Eye (tissue), 1 donor: ENCODE measurements around the gene RBM6.
A peak's percentile ranks its signal among the peaks of the same experiment; 100 is the strongest.

Source experiments
- DNase-seq: peaks from one replicate; pipeline ENCODE4 v3.0.0-alpha.2; 2015

The RBM6 gene

DNA sequence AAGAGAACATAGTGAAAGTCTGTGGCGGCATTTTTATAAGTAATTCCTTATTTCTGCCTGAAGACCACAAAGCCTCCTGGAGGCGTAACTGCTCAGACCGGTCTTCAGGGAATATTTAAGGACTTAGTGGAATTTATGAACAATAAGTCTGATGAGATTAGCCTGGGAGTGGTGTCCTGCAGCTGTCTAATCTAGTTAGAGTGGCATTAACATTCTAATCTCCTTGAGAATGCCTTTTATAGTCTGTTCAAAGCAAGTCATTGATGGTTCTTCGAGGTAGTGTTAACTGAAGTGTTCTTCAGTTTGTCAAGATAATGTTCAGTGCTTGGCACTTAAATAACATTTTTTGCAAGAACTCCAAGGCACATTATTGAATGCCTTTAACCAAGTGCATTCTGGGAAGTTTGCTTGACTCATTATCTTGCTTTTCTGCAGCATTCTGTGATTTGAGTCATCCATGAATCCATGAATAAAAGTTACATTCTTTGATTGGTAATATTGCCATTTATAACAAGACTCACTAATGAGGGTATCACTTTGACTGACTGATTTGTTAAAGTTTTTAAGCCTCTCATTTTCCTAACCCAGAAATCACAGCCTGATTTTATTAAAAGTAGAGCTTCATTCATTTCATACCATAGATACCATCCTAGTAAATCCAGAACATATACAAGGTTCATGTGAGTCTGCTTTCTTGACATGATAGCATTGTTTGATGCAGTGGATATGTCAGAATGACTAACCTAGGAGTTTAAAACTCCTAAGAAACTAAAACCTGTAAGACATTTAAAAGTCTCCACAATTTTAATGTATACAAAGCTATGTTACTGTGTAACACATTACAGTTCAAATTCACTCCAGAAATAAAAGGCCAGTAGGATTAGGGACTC lies 161.3 kb downstream of the RBM6 start:
- DNase-seq: peak; percentile 22

DNA sequence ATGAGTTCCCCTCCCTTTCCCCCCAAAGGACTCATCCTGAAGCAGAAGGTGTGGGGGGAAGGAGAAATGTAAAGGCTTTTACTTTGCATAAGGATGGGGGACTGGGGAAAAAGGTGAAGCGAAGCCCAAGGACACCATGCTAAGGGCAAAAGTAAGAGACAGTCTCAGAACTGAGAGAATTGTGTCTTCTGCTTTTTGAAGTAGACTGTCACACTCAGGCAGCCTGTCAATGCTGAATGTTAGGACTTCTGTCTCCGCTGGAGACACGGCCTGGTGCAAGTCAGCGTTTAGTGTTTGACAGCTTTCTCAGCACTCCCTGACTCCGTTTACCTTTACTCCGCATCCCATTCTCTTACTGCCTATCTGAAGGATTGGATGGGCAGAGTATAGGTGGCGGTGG lies 162.6 kb downstream of the RBM6 start:
- DNase-seq: no peak

DNA sequence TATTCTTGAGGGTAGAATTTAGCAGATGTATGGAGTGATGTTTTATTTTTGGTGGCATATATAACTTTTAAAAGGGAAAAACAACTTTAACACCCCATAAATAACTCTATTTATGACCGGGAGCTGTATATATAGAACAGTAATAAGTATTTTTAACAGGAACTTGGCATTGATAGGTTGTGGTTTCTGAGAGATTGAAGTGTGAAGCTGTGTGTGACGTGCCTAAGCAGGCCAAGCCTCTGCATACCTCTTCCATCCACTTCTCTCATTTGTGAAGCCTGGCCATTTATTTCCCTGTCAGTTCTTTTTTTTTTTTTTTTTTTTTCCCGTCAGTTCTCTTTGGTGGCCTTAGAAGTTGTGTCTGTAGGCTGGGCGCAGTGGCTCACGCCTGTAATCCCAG lies 171.8 kb downstream of the RBM6 start:
- DNase-seq: no peak

DNA sequence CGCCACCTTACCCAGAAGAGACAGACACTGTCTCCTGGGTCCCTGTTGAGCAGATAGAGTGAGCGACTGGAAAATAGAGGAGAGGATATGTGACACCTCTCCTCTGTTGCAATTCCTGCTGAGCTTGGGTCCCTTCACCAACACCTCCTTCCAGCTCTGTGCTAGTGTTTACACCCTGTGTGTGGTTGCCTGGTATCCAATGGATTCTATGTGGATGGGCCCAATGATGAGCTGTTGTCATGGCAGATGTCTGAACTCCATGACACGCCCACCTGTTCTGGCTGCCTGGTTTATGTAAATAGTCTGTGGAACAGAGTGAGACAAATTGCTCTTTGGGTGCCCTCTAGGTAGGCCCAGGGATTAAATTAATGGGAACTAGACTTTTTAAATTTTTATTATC lies 172.5 kb downstream of the RBM6 start:
- DNase-seq: no peak

DNA sequence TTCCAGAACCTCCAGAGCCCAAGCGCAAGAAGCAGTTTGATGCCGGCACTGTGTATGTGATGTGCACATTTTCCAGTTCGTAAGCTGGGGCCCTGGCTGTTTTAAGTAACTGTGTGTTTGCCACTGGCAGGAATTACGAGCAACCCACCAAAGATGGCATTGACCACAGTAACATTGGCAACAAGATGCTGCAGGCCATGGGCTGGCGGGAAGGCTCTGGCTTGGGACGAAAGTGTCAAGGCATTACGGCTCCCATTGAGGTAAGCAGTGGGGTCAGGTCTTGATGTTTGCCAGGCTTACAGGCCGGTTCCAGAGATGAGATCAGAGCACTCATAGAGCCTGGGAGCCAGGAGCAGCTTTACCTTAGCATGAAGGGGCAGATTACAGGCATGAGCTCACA lies 177.2 kb downstream of the RBM6 start:
- DNase-seq: no peak

DNA sequence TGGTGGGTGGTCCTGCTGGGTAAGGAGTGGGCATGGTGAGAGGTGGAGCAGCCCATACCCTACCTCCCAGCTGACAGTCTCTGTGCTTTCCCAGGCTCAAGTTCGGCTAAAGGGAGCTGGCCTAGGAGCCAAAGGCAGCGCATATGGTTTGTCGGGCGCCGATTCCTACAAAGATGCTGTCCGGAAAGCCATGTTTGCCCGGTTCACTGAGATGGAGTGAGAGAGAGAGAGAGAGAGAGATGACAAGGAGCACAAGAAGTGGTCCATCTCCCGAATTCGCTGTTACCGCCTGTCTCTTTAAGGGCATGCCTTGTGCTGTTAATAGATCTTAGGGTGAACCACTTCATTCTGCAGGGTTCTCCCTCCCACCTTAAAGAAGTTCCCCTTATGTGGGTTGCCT lies 178.3 kb downstream of the RBM6 start:
- no peak for DNase-seq

DNA sequence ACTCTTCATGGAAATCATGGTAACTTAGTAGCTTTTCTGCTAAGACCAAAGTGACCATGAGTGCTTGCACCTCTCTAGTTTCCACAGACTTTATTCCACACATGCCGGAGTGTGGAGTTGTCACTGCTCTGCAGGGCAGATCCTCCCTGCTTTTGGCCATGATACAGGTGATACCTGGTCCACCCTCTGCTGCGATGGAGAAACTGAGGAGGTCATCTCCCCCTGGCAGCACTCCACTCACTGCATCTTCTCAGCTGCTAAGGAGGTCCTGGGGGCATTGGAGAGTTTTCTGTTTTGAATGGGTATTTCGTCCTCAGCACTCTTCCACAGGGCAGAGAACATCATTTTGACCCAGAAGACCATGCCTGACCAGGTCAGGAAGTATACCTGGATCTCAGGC lies 179.8 kb downstream of the RBM6 start:
- DNase-seq: no peak

DNA sequence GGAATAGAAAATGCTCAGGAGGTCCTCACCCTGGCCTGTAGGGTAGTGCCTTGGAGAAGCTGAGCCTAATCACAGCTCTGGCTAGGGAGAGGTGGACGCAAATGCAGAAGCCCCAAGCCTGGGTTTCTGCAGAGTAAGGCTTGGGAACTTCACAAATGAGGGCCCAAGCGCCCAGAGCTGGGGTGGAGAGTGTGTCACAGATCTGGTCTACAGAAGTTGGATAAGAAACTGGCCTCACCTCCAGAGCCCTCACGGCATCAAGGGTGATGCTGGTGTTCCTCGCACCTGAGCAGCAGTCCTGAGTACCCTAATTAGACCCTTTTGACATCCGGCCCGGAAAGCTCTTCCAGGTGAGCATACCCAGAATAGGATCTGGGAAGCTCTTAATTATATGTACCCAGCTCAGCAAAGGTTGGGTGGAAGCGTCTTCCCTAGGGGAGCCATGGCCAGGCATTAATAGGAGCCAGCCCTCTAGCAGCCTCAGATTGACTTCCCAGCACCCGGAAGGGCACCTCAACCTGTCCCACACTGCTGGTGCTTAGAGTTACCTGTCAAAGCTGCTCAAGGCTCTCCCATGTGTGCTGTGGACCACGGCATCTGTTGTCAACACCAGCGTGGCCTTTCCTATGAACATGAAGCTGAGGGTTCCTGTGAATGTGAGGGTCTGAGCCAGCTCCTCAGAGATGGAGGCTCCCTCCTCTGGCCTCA lies 180.6 kb downstream of the RBM6 start:
- no peak for DNase-seq

DNA sequence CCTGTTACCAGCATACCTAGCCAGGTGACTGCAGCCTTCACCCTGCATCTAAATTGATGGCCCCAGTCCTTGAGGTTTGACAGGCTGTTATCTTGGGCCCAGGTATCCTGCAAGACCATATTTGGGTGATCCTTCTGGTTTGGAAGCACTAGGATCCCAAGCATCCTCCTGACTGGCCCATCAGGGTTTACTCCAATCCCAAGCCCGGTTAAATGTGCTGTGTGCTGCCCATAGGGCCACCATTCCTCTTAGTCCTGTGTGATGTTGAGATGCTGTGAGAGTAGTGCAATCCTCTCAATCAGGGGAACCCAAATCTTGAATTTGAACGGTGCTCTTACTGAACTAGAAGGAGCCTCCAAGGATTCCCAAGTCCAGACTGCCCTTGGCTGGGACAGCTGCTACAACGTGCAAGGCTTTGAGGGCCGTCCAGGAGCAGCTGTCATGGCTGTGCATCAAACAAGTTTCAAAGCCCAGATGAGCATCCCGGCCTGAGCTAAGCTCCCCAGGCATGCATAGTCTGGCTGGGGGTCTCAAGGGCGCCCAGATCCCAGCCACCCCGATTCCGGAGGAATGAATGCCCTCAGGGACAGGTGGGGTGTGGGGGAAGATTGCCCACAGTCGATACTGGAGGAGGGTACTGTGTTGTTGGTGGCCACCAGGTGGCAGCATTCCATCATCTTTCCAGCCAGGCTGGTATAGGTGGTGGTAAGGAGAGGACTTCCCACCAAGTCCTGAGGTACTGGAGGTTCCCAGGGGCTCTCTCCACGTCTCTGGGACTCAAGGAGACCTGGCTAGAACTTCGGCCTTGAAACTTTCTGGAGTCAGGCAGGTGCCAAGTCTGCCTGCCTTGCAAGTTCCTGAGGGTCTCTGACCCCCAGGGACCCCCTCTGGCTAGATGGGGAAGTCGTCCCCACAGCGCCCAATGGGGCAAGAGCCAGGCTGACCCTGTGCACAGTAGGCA lies 181.4 kb downstream of the RBM6 start:
- peak; percentile 94 for DNase-seq

DNA sequence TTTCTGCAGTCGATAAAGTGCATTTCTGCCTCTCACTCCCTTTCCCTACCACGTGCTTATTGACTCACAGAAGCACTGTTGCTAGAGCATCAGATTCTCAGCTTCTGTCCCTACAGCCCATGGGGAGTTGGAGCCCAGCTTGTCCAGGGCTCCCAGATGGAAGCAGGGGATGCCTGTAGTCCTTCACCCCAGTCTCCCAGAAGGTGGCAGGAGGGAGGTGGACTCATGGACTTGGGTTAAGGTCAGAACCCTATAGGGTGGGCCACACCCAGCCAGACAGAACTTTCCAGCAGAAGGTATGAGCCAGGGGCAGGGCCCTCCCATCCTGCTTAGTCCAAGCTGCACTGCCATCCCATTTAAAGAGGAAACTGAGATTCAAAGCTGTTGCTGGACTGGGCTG lies 182.1 kb downstream of the RBM6 start:
- no peak for DNase-seq

DNA sequence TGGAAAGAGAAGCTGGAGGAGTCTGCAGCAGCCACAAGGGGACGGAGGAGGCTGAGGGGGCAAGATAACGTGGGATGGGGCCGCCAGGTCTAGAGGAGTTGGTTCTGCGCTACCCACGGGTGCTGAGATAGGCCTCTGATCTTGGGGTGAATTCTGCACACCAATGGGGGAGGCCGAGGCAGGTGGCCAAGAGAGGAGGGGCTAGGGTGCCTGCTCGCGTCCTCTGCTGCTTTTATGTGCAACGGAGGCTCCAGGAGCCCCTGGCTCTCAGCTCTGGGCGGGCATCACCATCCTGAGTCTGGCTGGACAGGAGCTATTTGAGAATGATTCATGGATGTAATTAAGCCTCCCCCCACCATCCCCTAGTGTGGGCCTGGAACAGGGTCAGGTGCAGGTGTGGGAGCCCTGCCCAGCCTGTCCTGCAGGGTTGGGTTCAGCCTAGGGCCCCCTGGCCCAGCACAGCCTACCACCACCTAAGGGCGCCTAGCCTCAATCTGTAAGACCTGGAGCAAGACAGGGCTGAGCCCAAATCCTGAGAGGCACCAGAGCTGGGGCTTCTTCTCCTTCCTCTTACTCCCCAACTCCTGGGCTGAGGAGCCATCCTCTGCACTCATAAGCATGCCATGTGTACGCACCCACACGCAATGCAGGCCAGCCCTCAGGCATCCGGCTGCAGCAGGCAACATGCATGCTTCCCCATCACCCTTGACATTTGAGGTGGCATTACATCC lies 182.9 kb downstream of the RBM6 start:
- no peak for DNase-seq

DNA sequence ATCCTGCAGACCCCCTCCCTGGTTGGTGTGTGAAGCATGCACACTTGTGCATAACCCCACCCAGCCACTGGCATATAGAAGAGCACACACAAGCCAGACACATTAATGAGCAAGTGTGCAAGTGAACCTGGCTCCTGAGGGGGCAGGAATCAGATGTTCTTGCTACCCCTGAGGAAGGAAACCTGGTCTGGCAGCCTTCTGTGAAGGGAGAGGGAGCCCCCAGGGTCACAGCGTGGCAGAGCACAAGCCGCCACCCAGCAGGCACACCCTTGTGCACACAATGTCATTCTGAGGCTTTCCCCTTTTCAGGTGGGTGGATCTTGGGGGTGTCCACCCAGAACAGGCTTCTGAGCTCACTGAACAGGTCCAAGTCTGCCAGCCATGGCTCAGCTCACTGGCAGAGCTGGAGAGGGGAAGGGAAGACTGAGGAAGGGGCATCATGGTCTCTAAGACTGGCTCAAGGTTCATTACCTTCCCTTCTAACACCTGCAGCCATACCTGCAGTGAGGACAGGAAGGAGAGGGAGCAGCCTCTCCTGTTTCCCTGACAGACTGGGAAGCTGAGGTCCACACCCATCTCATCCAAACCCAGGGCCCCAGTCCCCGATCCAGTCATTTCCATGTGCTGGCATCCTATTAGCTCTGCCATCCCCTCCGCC lies 183.6 kb downstream of the RBM6 start:
- no peak for DNase-seq

DNA sequence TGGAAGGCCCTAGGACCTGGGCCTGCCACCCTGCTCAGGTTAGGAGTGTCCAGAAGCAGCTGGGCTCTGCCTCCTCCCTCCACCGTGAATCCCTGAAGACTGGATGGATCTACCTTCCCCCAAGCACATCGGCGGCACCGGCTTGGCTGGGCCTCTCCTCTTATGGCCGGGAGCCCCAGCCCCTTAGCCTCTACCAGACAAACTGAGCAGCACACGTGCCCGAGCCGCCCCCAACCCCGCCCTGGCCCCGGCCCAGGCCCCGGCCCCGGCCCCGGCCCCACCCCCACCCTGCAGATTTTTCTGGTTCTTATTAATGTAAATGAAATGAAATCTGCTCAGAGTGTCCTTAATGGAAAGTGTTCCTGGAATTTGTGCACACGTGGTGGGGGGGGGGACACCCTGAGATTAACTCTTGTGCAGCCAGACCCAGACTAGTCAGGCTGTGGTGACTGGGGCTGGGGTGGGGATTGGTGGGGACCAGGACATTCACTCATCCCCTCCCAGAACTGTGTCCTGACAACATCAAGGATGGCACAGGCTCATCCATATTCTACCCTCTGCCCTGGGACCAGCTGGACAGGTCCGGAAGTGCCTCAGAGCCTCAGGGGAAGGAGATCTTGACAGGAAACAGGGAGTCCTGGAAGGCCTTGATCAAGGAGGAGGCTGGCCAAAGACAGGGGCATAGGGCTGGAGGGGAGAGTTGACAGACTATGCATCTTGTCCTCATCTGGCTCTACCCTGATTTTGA lies 184.3 kb downstream of the RBM6 start:
- DNase-seq: peak; percentile 73

DNA sequence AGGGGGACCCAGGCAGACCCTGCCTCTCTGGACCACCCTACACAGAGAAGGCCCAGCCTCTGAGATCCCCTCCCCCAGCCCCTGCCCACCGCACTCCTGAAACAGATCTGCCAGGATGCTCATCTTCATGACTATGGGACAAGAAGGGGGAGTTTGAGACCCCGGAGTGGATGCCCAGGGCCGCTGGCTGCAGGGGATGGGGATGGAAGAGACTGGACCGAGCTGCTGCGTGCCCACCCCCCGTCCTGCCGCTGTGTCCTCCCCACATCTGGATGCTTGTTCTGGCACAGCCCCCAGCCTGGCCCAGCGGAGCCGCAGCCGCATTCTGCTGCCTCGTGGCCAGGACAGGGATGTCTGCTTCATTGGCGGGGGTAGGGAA lies 184.8 kb downstream of the RBM6 start:
- peak; percentile 66 for DNase-seq

DNA sequence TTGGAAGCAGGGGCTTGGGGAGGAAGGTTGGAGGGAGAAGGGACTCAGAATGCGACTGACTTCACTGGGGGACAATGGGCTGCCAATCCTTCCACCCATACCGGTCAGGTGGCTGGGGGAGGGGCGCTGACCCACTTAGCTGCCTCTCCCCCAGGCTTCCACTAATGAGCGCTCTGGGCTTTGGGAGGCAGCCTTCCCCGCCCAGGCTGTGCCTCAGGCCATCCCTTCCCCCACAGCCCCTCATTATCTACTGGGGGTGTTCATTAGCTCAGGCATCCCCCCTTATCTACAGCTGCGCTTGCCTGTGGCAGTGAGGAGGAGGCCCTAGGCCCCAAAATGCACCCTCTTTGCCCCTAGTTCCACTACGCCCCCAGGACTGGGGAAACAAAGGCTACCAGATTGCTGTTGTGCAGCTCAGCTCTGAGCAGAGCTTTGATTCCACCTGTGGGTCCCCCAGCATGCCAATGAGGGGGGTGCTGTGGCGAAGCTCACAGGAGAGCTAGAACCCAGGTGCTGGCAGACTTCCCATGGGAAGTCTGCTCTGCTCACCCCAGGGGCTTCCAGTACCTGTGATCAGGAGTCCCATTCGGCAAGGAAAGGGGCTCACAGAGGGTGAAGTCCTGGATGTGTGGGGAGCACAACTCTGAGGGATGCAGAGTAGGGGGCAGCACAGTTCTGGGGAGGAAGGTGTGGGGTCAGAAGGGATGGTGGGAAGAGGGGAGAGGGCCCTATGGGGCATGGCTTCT lies 185.8 kb downstream of the RBM6 start:
- peak; percentile 86 for DNase-seq

DNA sequence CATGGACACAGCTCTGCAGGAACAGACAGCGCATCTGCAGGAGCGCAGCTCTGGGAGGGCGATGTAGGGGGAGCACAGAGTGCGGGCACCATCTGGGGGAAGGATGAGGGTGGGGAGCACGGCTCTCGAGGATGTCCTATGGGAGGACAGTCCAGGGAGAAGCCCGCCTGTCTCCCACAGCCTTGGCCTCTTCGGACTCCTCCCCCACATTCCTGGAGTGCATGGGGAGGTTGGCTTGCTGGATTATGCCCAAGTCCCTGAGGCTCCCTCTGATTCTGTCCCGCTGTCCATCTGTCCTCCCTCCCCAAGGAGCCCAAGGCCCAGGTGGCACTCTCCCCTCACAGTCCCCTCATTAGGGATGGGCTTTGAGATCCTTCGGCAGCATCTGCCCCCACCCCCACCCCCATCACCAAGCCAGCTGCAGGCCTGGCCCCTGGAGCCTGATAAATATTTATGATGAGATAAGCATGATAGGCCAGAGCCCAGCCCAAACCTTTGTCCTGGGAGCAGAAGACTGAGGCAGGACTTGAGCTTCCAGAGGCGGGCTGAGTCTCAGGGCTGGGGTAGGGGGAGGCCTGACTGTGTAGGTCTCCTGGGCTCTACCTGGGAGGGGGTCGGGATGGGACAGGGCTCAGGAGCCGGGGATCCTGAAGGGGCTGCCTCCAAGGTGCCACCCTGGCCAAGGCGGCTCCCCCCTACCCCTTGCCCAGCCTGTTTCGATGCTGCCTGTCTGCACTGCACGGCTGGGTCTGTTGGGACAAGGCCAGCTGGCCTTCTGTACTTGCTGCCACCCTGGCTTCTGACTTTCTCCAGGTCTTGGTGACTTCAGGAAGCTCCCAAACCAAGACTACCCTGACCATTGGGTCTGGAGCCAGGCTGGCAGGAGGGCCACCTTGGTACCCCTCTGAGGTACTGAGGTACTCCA lies 186.6 kb downstream of the RBM6 start:
- DNase-seq: peak; percentile 92
